Transverse colon (tissue), 4 donors: ENCODE results near the gene FBP2.

Source experiments
- CTCF ChIP-seq, 5 experiments: fragments of 200-600 bp in 3 of 5; fragments of 450-650 bp in 2 of 5; sonication (generic) in 3 of 5; IDR thresholded peaks; 1 replicate in 2 of 5; 2 replicates in 3 of 5; pipeline ENCODE4 v1.5.1; 2016 to 2017; ENCODE audit warnings: antibody characterized with exemption in 5 of 5, inconsistent platforms in 3 of 5, mild to moderate bottlenecking in 2 of 5, moderate library complexity in 1 of 5
- POLR2AphosphoS5 ChIP-seq, 3 donors: sonication (generic); formaldehyde crosslinking; IDR thresholded peaks; one replicate each; pipeline ENCODE4 v1.6.1; 2016; ENCODE audit warnings: antibody characterized with exemption in 3 of 3

GRCh38 chr9:94566550-94566949, 27.1 kb downstream of the FBP2 start:
- TF ChIP-seq CTCF (IDR thresholded peaks at IDR 0.05) (no peak), POLR2AphosphoS5 (IDR thresholded peaks at IDR 0.05) (no peak)
